Activated CD4-positive, alpha-beta T cell treated with anti-CD3 and anti-CD28 coated beads, Interleukin-2, amount 50 U/mL, for 24 hours (primary cell): ENCODE data around the gene MTUS2.
"Not testable (repeated sequence)": the region's sequence is repeated elsewhere in the genome, so short reads cannot be mapped to it uniquely, and the experiment has no call there.

Experiments used
- DNase-seq, 2 donors: peaks; one replicate each; pipeline ENCODE4 v3.0.0-alpha.2; 2020; ENCODE audit warnings: low read depth in 1 of 2, low spot score in 1 of 2

MTUS2 gene

GRCh38 chr13:29156136-29156535, 336.0 kb downstream of the MTUS2 start:
- no peak for DNase-seq

GRCh38 chr13:29159871-29160270, 339.7 kb downstream of the MTUS2 start:
- no peak for DNase-seq

GRCh38 chr13:29160862-29161261, 340.7 kb downstream of the MTUS2 start:
- no peak for DNase-seq

- DNase-seq: no peak
These were observed 341.5 kb downstream of the MTUS2 start for GRCh38 chr13:29161676-29162075.

- DNase-seq: no peak
These were observed 342.6 kb downstream of the MTUS2 start for GRCh38 chr13:29162638-29163235.

GRCh38 chr13:29164116-29164515, 344.0 kb downstream of the MTUS2 start:
- DNase-seq: no peak

- no peak for DNase-seq
These were observed 345.1 kb downstream of the MTUS2 start for GRCh38 chr13:29165216-29165615.

- no peak for DNase-seq
These were observed 345.7 kb downstream of the MTUS2 start for GRCh38 chr13:29165840-29166239.

- no peak for DNase-seq
These were observed 350.4 kb downstream of the MTUS2 start for GRCh38 chr13:29170436-29171082.

- DNase-seq: no peak
These were observed 351.1 kb downstream of the MTUS2 start for GRCh38 chr13:29171244-29171643.

- DNase-seq: no peak
These were observed 354.0 kb downstream of the MTUS2 start for GRCh38 chr13:29174093-29174492.

GRCh38 chr13:29175250-29175873, 355.2 kb downstream of the MTUS2 start:
- no peak for DNase-seq

- no peak for DNase-seq
These were observed 359.9 kb downstream of the MTUS2 start for GRCh38 chr13:29180055-29180454.

GRCh38 chr13:29182216-29182615, 362.1 kb downstream of the MTUS2 start:
- DNase-seq: no peak

- no peak for DNase-seq
These were observed 365.8 kb downstream of the MTUS2 start for GRCh38 chr13:29185926-29186325.

- no peak for DNase-seq
These were observed 367.4 kb downstream of the MTUS2 start for GRCh38 chr13:29187584-29187983.

GRCh38 chr13:29190298-29190697, 370.2 kb downstream of the MTUS2 start:
- DNase-seq: no peak

GRCh38 chr13:29193083-29193482, 372.9 kb downstream of the MTUS2 start:
- no peak for DNase-seq

GRCh38 chr13:29195456-29195855, 375.3 kb downstream of the MTUS2 start:
- DNase-seq: no peak

- no peak for DNase-seq
These were observed 376.4 kb downstream of the MTUS2 start for GRCh38 chr13:29196409-29197074.

- not testable (repeated sequence) for DNase-seq
These were observed 382.6 kb downstream of the MTUS2 start for GRCh38 chr13:29202753-29203152.

- DNase-seq: no peak
These were observed 384.5 kb downstream of the MTUS2 start for GRCh38 chr13:29204651-29205050.
